Subcutaneous adipose tissue (tissue), 4 donors: ENCODE data around the gene LCAT. TPM values are rescaled to one million over a fixed set of nuclear protein-coding genes. Genes with fewer than 3 reads are reported as not detected.

Experiments used
- CTCF ChIP-seq: fragments of 450-650 bp; IDR thresholded peaks from one replicate; pipeline ENCODE4 v1.5.1; 2016; ENCODE audit warnings: low read depth, mild to moderate bottlenecking, control low read depth, antibody characterized with exemption, moderate library complexity
- total RNA-seq, 4 donors: library from RNA; depleted of rRNA; stranded (reverse); fragments of >200 nt; gene quantifications; one replicate each; pipeline ENCODE4 v1.1.0, GENCODE V29; 2016

LCAT gene
- total RNA-seq, 4 donors from 2014 or later, result 7.9 to 16.2 (median 10.5) TPM

DNA sequence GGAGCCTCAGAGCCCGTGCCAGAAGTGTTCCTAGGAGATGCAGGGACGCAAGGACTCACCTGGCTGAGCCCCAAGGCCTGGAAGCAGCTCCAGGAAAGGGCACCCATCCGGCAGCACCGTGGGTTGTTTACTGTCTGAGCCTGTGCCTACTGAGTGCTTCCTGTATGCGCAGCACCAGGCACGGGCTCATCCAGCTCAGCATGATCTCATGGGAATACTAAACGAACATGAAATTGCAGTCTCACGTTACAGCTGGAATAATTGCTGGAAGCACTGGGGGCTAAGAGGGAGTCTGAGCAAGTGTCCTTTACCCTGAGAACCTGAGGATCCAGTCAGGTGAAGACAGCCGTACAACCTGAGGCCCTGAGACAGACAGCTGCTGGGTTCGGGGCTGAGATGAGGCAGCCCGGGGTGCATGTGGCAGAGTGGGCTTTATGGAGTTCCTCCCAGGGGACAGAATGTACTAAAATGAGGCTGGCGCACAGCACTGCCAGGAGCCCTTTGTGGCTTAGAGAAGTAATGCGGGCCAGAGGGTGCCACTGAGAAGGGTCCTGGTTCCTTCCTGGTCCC, 17.7 kb downstream of the LCAT start:
- TF ChIP-seq CTCF, result no peak

- TF ChIP-seq CTCF, result no peak
These were observed 19.6 kb downstream of the LCAT start for GRCh38 chr16:67924140-67924906.

- TF ChIP-seq CTCF, result no peak
These were observed 20.4 kb downstream of the LCAT start for GRCh38 chr16:67923414-67924116.

GRCh38 chr16:67922740-67923139, 21.2 kb downstream of the LCAT start:
- no peak for TF ChIP-seq CTCF

DNA sequence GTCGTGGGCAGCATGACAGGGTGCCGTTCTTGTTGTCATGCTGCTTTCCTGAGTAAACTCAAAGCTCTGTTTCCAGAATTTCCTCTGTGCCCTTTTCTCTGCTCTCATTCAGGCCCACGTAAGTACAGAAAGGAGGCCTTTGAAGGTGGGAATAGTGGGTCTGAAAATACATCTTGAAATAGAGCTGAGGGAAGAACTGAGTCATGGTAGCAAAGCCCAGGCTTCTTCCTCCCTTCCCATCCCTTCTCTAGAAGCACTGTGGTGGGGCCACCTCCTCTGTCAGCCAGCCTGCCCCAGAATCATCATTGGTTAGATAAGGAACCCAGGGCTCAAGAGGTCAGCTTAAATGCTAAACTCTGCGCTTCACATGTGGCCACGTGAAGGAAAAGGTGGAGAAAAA, 21.7 kb downstream of the LCAT start:
- TF ChIP-seq CTCF, result no peak

- no peak for TF ChIP-seq CTCF
These were observed 24.2 kb downstream of the LCAT start for GRCh38 chr16:67919622-67920221.

DNA sequence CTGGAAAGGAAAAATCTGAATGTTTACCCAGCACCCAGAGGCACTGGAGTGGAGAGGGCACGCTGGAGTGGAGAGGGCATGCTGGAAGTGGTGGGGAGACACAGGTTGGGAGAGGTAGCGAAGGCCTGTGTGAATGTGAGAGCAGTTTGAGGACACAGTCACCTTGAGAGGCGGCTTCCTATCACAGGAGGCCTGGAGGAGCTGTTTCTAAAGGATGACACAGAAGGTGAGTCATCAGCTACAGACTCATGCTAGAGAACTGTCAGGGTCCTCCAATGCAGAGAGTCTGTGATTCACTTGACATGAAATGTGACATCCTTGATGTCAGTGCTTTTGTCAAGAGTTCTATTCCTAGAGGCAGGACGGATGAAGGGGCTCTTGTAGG, 26.1 kb downstream of the LCAT start:
- TF ChIP-seq CTCF, result no peak
